ENCODE measurements around the gene CHCHD6.
A peak's percentile ranks its signal among the peaks of the same experiment; 100 is the strongest.

Gene CHCHD6

GRCh38 chr3:126979046-126979628 is 275.1 kb downstream of the CHCHD6 start:
- DNase-seq (ENCODE audit: low spot score): no peak

- DNase-seq (ENCODE audit: low spot score): no peak
Measured at GRCh38 chr3:126980266-126980811, 276.3 kb downstream of the CHCHD6 start.

- no peak for DNase-seq (ENCODE audit: low spot score)
Measured at GRCh38 chr3:126982126-126982470, 278.1 kb downstream of the CHCHD6 start.

GRCh38 chr3:126982471-126983175 is 278.6 kb downstream of the CHCHD6 start, which contains the start of gene PLXNA1:
Gene PLXNA1 (plus strand): TSS chr3:126983115. CDS start chr3:126988594, 5,479 bp downstream.
- DNase-seq (ENCODE audit: low spot score): peak; percentile 94

GRCh38 chr3:126983276-126983652 is 279.2 kb downstream of the CHCHD6 start:
- DNase-seq (ENCODE audit: low spot score): peak; percentile 52

- DNase-seq (ENCODE audit: low spot score): peak; percentile 60
Measured at GRCh38 chr3:126983653-126984390, 279.8 kb downstream of the CHCHD6 start.

GRCh38 chr3:126984391-126985131 is 280.5 kb downstream of the CHCHD6 start:
- no peak for DNase-seq (ENCODE audit: low spot score)

GRCh38 chr3:126985132-126985985 is 281.3 kb downstream of the CHCHD6 start:
- DNase-seq (ENCODE audit: low spot score): no peak

- no peak for DNase-seq (ENCODE audit: low spot score)
Measured at GRCh38 chr3:126986001-126986400, 282.0 kb downstream of the CHCHD6 start.

- no peak for DNase-seq (ENCODE audit: low spot score)
Measured at GRCh38 chr3:126987129-126987528, 283.1 kb downstream of the CHCHD6 start.

GRCh38 chr3:126987596-126987995 is 283.6 kb downstream of the CHCHD6 start:
- no peak for DNase-seq (ENCODE audit: low spot score)

GRCh38 chr3:126988451-126989021 is 284.5 kb downstream of the CHCHD6 start:
- DNase-seq (ENCODE audit: low spot score): no peak

GRCh38 chr3:126989316-126990023 is 285.4 kb downstream of the CHCHD6 start:
- DNase-seq (ENCODE audit: low spot score): no peak

GRCh38 chr3:126990024-126990700 is 286.1 kb downstream of the CHCHD6 start:
- no peak for DNase-seq (ENCODE audit: low spot score)

GRCh38 chr3:126990890-126991289 is 286.9 kb downstream of the CHCHD6 start:
- DNase-seq (ENCODE audit: low spot score): no peak

- DNase-seq (ENCODE audit: low spot score): no peak
Measured at GRCh38 chr3:126991366-126992200, 287.5 kb downstream of the CHCHD6 start.

GRCh38 chr3:126992216-126992615 is 288.2 kb downstream of the CHCHD6 start:
- DNase-seq (ENCODE audit: low spot score): no peak

GRCh38 chr3:126992776-126993175 is 288.7 kb downstream of the CHCHD6 start:
- no peak for DNase-seq (ENCODE audit: low spot score)

- no peak for DNase-seq (ENCODE audit: low spot score)
Measured at GRCh38 chr3:126993436-126993835, 289.4 kb downstream of the CHCHD6 start.

Measured in hepatic stellate cell (primary cell).